Neural progenitor cell (in vitro differentiated cells): ENCODE data around the gene ADAM23. TPM values are rescaled to one million over a fixed set of nuclear protein-coding genes. Genes with fewer than 3 reads are reported as not detected.
A peak's percentile ranks its signal among the peaks of the same experiment; 100 is the strongest.

ENCODE experiments used
- DNase-seq: peaks from one replicate; pipeline ENCODE4 v3.0.0-alpha.2; 2016; ENCODE audit warnings: low spot score
- H2AFZ ChIP-seq: fragments of 200-600 bp; sonication (generic); replicated peaks from 2 replicates; pipeline ENCODE4 v1.6.1; 2016; ENCODE audit warnings: antibody characterized with exemption
- H3F3A ChIP-seq: fragments of 200-600 bp; sonication (generic); 2 replicates; pipeline ENCODE4 v1.6.1; 2016; ENCODE audit warnings: antibody characterized with exemption, low read depth
- H3K27ac ChIP-seq: fragments of 200-600 bp; sonication (generic); 2 replicates; pipeline ENCODE4 v1.5.1; 2016; ENCODE audit warnings: mild to moderate bottlenecking
- H3K27me3 ChIP-seq: fragments of 200-600 bp; sonication (generic); 2 replicates; pipeline ENCODE4 v1.6.1; 2016; ENCODE audit warnings: mild to moderate bottlenecking, moderate library complexity
- H3K36me3 ChIP-seq: fragments of 200-600 bp; sonication (generic); 2 replicates; pipeline ENCODE4 v1.5.1; 2016
- H3K4me1 ChIP-seq: fragments of 200-600 bp; sonication (generic); 2 replicates; pipeline ENCODE4 v1.6.1; 2016; ENCODE audit warnings: mixed run types
- H3K4me2 ChIP-seq: fragments of 200-600 bp; sonication (generic); 2 replicates; pipeline ENCODE4 v1.6.1; 2016
- H3K4me3 ChIP-seq: fragments of 200-600 bp; sonication (generic); 2 replicates; pipeline ENCODE4 v1.5.1; 2016
- H3K79me2 ChIP-seq: fragments of 200-600 bp; sonication (generic); 2 replicates; pipeline ENCODE4 v1.6.1; 2016; ENCODE audit warnings: low read depth
- H3K9ac ChIP-seq: fragments of 200-600 bp; sonication (generic); 2 replicates; pipeline ENCODE4 v1.6.1; 2016
- H3K9me3 ChIP-seq: fragments of 200-600 bp; sonication (generic); 2 replicates; pipeline ENCODE4 v1.5.1; 2016; ENCODE audit warnings: low read depth
- H4K20me1 ChIP-seq: fragments of 200-600 bp; sonication (generic); 2 replicates; pipeline ENCODE4 v1.6.1; 2016; ENCODE audit warnings: low read depth
- H3K27ac Mint-ChIP-seq: 3 replicates; pipeline ENCODE4 v1.8.0; 2021; ENCODE audit warnings: mixed read lengths
- H3K27me3 Mint-ChIP-seq: 2 replicates; pipeline ENCODE4 v1.8.0; 2022; ENCODE audit warnings: low read depth, mild to moderate bottlenecking, inconsistent platforms, moderate library complexity, mixed read lengths; ENCODE audit not compliant: insufficient read depth
- H3K36me3 Mint-ChIP-seq: 3 replicates; pipeline ENCODE4 v1.8.0; 2021; ENCODE audit warnings: mixed read lengths
- H3K4me1 Mint-ChIP-seq: 3 replicates; pipeline ENCODE4 v1.8.0; 2021; ENCODE audit warnings: mixed read lengths
- H3K4me3 Mint-ChIP-seq: 3 replicates; pipeline ENCODE4 v1.8.0; 2021; ENCODE audit warnings: mild to moderate bottlenecking, moderate library complexity, mixed read lengths
- H3K9me3 Mint-ChIP-seq: 3 replicates; pipeline ENCODE4 v1.8.0; 2020; ENCODE audit warnings: mixed read lengths
- CTCF ChIP-seq: fragments of 200-600 bp; sonication (generic); IDR thresholded peaks from 2 replicates; pipeline ENCODE4 v1.5.1; 2017; ENCODE audit warnings: antibody characterized with exemption, mild to moderate bottlenecking
- EZH2 ChIP-seq: fragments of 200-600 bp; sonication (generic); IDR thresholded peaks from 2 replicates; pipeline ENCODE4 v1.6.1; 2017; ENCODE audit warnings: antibody characterized with exemption, mild to moderate bottlenecking, moderate library complexity
- EZH2phosphoT487 ChIP-seq: fragments of 200-600 bp; sonication (generic); IDR thresholded peaks from 2 replicates; pipeline ENCODE4 v1.6.1; 2017; ENCODE audit warnings: antibody characterized with exemption
- total RNA-seq: library from RNA; depleted of rRNA; stranded (reverse); fragments of >200 nt; gene quantifications from 2 replicates; pipeline ENCODE4 v1.2.3, GENCODE V29; 2015; ENCODE audit warnings: low replicate concordance

Gene ADAM23
- total RNA-seq, 1 donor from 2014 or later, result 17.2 TPM

- Histone ChIP-seq H3K27ac (no peak overlapping the region), H3K9ac (no peak overlapping the region), H4K20me1 (no peaks in the 10 kb centered on the region), H3K4me1 (no peaks in the 10 kb centered on the region), H3F3A (no peaks in the 10 kb centered on the region), H3K4me3 (no peak overlapping the region), H3K4me2 (no peak overlapping the region), H3K36me3 (no peaks in the 10 kb centered on the region), H3K79me2 (no peaks in the 10 kb centered on the region), H3K27me3 (no peaks in the 10 kb centered on the region), H2AFZ (no peak overlapping the region), H3K9me3 (no peaks in the 10 kb centered on the region)
- H3K4me3 Mint-ChIP-seq, result no peak overlapping the region
- no peaks in the 10 kb centered on the region for H3K4me1 Mint-ChIP-seq
- TF ChIP-seq EZH2phosphoT487, result no peak
- no peak for TF ChIP-seq CTCF
- TF ChIP-seq EZH2, result no peak
- no peak for DNase-seq
- peaks cover 3% of the 10 kb centered on the region for H3K36me3 Mint-ChIP-seq
- no peak overlapping the region for H3K27ac Mint-ChIP-seq
- H3K27me3 Mint-ChIP-seq, result no peaks in the 10 kb centered on the region
- H3K9me3 Mint-ChIP-seq, result no peaks in the 10 kb centered on the region
These were observed 105.1 kb downstream of the ADAM23 start for GRCh38 chr2:206548383-206548782.

- DNase-seq, result no peak
- Mint-ChIP-seq H3K27ac (no peak overlapping the region), H3K9me3 (no peaks in the 10 kb centered on the region), H3K4me1 (no peaks in the 10 kb centered on the region), H3K27me3 (no peaks in the 10 kb centered on the region), H3K36me3 (no peaks in the 10 kb centered on the region), H3K4me3 (no peak overlapping the region)
- no peaks in the 10 kb centered on the region for H3K27me3 ChIP-seq
- TF ChIP-seq EZH2 (no peak), EZH2phosphoT487 (no peak), CTCF (no peak)
- H4K20me1 ChIP-seq, result no peaks in the 10 kb centered on the region
- no peak overlapping the region for H3K4me2 ChIP-seq
- H3K9me3 ChIP-seq, result no peaks in the 10 kb centered on the region
- H3K36me3 ChIP-seq, result no peaks in the 10 kb centered on the region
- no peak overlapping the region for H2AFZ ChIP-seq
- H3K27ac ChIP-seq, result no peak overlapping the region
- no peak overlapping the region for H3K4me3 ChIP-seq
- no peaks in the 10 kb centered on the region for H3K4me1 ChIP-seq
- no peak overlapping the region for H3K9ac ChIP-seq
- H3K79me2 ChIP-seq, result no peaks in the 10 kb centered on the region
- peaks cover 8% of the 10 kb centered on the region for H3F3A ChIP-seq
These were observed 112.4 kb downstream of the ADAM23 start for GRCh38 chr2:206555721-206556120.

- H3K4me1 Mint-ChIP-seq, result no peaks in the 10 kb centered on the region
- no peaks in the 10 kb centered on the region for H4K20me1 ChIP-seq
- no peak overlapping the region for H3K4me3 ChIP-seq
- no peak overlapping the region for H3K4me2 ChIP-seq
- H3K9me3 Mint-ChIP-seq, result no peaks in the 10 kb centered on the region
- no peak for TF ChIP-seq EZH2
- TF ChIP-seq CTCF, result peak; percentile 66
- TF ChIP-seq EZH2phosphoT487, result no peak
- H3F3A ChIP-seq, result peaks cover 8% of the 10 kb centered on the region
- no peaks in the 10 kb centered on the region for H3K79me2 ChIP-seq
- no peak overlapping the region for H2AFZ ChIP-seq
- H3K27me3 ChIP-seq, result no peaks in the 10 kb centered on the region
- no peaks in the 10 kb centered on the region for H3K9me3 ChIP-seq
- H3K27ac Mint-ChIP-seq, result no peak overlapping the region
- H3K4me3 Mint-ChIP-seq, result no peak overlapping the region
- DNase-seq, result peak; percentile 52
- no peaks in the 10 kb centered on the region for H3K36me3 ChIP-seq
- no peak overlapping the region for H3K9ac ChIP-seq
- H3K36me3 Mint-ChIP-seq, result no peaks in the 10 kb centered on the region
- no peaks in the 10 kb centered on the region for H3K27me3 Mint-ChIP-seq
- H3K4me1 ChIP-seq, result no peaks in the 10 kb centered on the region
- no peak overlapping the region for H3K27ac ChIP-seq
These were observed 113.1 kb downstream of the ADAM23 start for GRCh38 chr2:206556357-206556949.
